Lower leg skin (tissue), 4 donors: ENCODE results near the gene AHR. TPM values are rescaled to one million over a fixed set of nuclear protein-coding genes. Genes with fewer than 3 reads are reported as not detected.

Source experiments
- DNase-seq, 2 donors: peaks; one replicate each; pipeline ENCODE4 v3.0.0-alpha.2; 2019; ENCODE audit warnings: low spot score in 2 of 2
- H3K4me3 ChIP-seq: fragments of 200-600 bp; sonication (generic); 2 replicates; pipeline ENCODE4 v1.5.1; 2017; ENCODE audit warnings: mild to moderate bottlenecking, low read depth; ENCODE audit not compliant: poor library complexity, severe bottlenecking
- POLR2A ChIP-seq, 2 donors: fragments of 450-650 bp; IDR thresholded peaks; one replicate each; pipeline ENCODE4 v1.6.1; 2016 to 2017; ENCODE audit warnings: antibody characterized with exemption in 2 of 2, mild to moderate bottlenecking in 1 of 2, moderate library complexity in 1 of 2
- WGBS, 2 donors: methylation state at CpG; one replicate each; pipeline ENCODE4 v1.1.5; 2018; 5-methylcytosine and 5-hydroxymethylcytosine counted together
- intact Hi-C: fragments of 100-400 bp; cut with DNase I; formaldehyde crosslinking; loops from one replicate; pipeline ENCODE4 v1.15.0; 2023; ENCODE audit warnings: low total_unique reads
- total RNA-seq, 4 donors: library from RNA; depleted of rRNA; stranded (reverse); fragments of >200 nt; gene quantifications; one replicate each; pipeline ENCODE4 v1.1.0, GENCODE V29; 2016
- TF ChIP-seq, protein P1 (sequence below), 3 donors: fragments of 450-650 bp; IDR thresholded peaks; one replicate each; pipeline ENCODE4 v1.5.1; 2016; ENCODE audit warnings: antibody characterized with exemption in 3 of 3, mild to moderate bottlenecking in 3 of 3, moderate library complexity in 2 of 3

The AHR gene
- total RNA-seq, 4 donors from 2014 or later = 83.2 to 92.7 (median 90.0) TPM

DNA sequence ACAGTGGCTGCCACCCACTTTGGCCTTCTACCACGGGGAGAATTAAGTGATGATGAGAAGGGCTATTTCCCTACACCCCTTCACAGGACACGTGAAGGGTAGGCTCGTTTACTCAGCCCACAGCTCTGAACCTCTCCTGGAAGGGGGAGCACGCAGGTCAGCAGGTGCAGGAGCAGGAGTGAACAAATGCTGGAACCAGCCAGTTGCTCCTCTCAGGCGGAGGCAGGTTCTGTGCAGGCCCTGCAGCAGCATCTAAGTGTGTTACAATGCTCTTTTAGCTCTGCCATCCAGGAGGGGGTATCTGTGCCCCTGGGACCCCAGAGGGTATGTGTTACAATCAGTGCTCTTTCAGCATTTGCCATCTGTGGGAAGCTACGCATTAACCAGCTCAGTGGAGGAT, 61.2 kb downstream of the AHR start:
- DNase-seq = no peak
- TF ChIP-seq POLR2A (IDR thresholded peaks at IDR 0.05) = no peak
- TF ChIP-seq, protein P1, sequence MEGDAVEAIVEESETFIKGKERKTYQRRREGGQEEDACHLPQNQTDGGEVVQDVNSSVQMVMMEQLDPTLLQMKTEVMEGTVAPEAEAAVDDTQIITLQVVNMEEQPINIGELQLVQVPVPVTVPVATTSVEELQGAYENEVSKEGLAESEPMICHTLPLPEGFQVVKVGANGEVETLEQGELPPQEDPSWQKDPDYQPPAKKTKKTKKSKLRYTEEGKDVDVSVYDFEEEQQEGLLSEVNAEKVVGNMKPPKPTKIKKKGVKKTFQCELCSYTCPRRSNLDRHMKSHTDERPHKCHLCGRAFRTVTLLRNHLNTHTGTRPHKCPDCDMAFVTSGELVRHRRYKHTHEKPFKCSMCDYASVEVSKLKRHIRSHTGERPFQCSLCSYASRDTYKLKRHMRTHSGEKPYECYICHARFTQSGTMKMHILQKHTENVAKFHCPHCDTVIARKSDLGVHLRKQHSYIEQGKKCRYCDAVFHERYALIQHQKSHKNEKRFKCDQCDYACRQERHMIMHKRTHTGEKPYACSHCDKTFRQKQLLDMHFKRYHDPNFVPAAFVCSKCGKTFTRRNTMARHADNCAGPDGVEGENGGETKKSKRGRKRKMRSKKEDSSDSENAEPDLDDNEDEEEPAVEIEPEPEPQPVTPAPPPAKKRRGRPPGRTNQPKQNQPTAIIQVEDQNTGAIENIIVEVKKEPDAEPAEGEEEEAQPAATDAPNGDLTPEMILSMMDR (IDR thresholded peaks at IDR 0.05) = no peak
- 91 to 92% methylated on average over 6 of the region's 6 CpGs for WGBS, 2 donors
- H3K4me3 ChIP-seq = no peak overlapping the region
- intact Hi-C loops = no loop called here

DNA sequence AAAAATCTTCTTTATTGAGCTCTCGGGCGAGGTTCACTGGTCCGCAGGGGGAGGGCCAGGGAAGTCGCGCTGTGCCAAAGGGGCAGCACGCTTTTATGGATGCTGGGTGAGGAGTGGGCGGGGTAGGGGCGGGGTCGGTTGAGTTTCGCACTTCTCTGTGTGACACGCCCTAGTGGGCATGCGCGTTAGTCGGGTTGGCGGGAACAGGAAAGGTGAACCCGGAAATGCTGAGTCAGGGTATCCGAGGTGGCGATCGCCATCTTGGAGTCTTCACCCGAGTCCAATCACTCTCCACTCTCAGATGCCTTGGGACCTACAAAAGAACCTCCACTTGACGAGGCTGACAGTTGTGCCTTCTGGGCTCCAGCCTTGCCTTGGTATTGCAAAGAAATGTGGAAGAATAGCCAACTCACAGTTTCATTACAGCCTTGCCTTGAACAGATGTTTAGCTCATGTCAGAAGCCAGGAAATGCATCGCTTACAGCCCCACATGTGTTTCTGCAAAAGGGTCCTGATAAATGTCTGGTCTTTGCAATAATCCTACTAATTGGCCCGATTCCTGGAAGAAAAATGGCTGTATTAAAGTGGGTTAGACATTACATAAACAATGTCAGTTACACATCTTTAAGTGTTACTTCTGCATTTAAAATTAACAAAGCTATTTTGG, 64.1 kb downstream of the AHR start:
- no peak for DNase-seq
- WGBS, 2 donors = 92 to 93% methylated on average over 23 of the region's 23 CpGs
- intact Hi-C loops = no loop called here
- no peak for TF ChIP-seq POLR2A (IDR thresholded peaks at IDR 0.05)
- TF ChIP-seq, protein P1 (IDR thresholded peaks at IDR 0.05) = no peak
- no peak overlapping the region for H3K4me3 ChIP-seq

DNA sequence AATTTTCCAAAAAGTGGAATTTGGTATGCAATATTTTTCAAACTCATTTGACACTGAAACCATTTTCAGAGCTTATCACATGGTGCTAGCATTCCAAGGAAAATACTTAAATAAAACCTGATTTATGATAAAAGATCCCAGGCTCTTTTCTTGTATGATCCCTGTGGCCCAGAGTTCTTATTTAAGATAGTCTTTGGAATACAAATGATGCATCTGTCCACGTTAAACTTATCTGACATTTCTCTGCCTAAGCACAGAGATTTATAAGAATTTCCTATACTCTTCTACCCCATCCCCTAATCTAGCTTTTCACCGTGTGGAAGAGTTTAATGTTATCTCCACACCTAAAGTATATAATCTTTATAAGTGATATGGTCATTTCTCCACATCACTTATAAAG, 66.2 kb downstream of the AHR start:
- intact Hi-C loops = no loop called here
- TF ChIP-seq, protein P1 (IDR thresholded peaks at IDR 0.05) = no peak
- TF ChIP-seq POLR2A (IDR thresholded peaks at IDR 0.05) = no peak
- 85 to 91% methylated on average over 2 of the region's 2 CpGs for WGBS, 2 donors
- H3K4me3 ChIP-seq = no peak overlapping the region
- no peak for DNase-seq

DNA sequence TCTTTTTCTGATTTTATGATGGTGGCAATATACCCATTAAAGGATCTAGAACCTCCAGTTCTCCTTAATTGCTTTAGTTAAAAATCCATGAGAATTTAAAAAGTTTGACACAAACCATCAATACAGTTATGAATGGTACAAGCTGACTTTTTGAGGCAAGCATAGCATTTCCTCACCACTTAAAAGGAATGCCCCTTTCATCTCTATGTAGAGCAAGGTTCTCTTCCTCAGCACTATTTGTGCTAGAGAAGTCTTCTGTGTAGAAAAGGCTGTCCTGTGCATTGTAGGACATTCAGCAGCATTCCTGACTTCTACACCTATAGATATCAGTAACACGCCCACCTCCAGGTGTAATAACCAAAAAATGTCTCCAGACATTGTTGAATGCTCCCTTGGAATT, 67.3 kb downstream of the AHR start:
- intact Hi-C loops = no loop called here
- DNase-seq = no peak
- 100% methylated on average over 1 of the region's 1 CpG for WGBS, 2 donors
- TF ChIP-seq, protein P1 (IDR thresholded peaks at IDR 0.05) = no peak
- no peak for TF ChIP-seq POLR2A (IDR thresholded peaks at IDR 0.05)
- no peak overlapping the region for H3K4me3 ChIP-seq

DNA sequence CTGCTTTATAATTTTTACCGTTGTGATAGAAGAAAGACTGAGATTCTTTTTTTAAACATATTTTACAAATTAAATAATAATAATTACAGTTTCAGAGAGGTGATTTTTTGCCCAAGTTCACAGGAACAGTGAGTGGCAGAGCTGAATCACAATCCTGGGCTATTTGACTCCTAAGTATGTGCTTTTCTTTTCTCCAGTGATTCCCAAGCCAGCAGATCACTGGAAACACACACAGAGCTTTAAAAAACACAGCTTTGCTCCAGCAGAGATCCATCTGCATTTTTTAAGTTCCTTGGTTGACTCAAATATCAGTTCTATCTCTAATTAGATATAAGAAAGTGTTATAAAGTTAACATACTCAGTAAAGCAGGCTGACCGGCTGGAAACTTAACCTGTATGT, 69.0 kb downstream of the AHR start:
- TF ChIP-seq, protein P1 (IDR thresholded peaks at IDR 0.05) = no peak
- TF ChIP-seq POLR2A (IDR thresholded peaks at IDR 0.05) = no peak
- no peak for DNase-seq
- WGBS, 2 donors = 78 to 80% methylated on average over 2 of the region's 2 CpGs
- intact Hi-C loops = no loop called here
- no peak overlapping the region for H3K4me3 ChIP-seq
